ENCODE data around the gene FAM219B.

GRCh38 chr15:74901612-74902063 lies 5.0 kb downstream of the FAM219B start:
- TF ChIP-seq CTCF (IDR thresholded peaks at IDR 0.05) (peak; percentile 75 to 97 (median 85)), POLR2A (IDR thresholded peaks at IDR 0.05) (no peak)
